ENCODE results near the gene KRTAP4-12.
"Not testable (repeated sequence)": the region's sequence is repeated elsewhere in the genome, so short reads cannot be mapped to it uniquely, and the experiment has no call there.

The KRTAP4-12 gene

GRCh38 chr17:41126412-41126811, 2.4 kb upstream of the KRTAP4-12 start:
- no peaks in the 10 kb centered on the region for H3K36me3 ChIP-seq (ENCODE audit: control insufficient read depth, insufficient read depth, low read length)
- H3K9ac ChIP-seq (ENCODE audit: low read depth, low read length), result no peak overlapping the region
- H3K27ac ChIP-seq (ENCODE audit: low read depth, low read length), result no peak overlapping the region
- H3K27me3 ChIP-seq (ENCODE audit: control insufficient read depth, insufficient read depth, low read length), result no peaks in the 10 kb centered on the region
- peaks cover 3% of the 10 kb centered on the region; the same call in 1 of the 2 replicates for H3K9me3 ChIP-seq (ENCODE audit: control insufficient read depth, insufficient read depth, low read length)
- H3K4me3 ChIP-seq (ENCODE audit: low read depth, low read length), result no peak overlapping the region
- H3K4me1 ChIP-seq (ENCODE audit: control insufficient read depth, insufficient read depth, low read length), result no peaks in the 10 kb centered on the region

GRCh38 chr17:41125064-41125463, 1.1 kb upstream of the KRTAP4-12 start:
- Histone ChIP-seq H3K27me3 (ENCODE audit: control insufficient read depth, insufficient read depth, low read length) (no peaks in the 10 kb centered on the region), H3K9me3 (ENCODE audit: control insufficient read depth, insufficient read depth, low read length) (peaks cover 3% of the 10 kb centered on the region; the same call in 1 of the 2 replicates), H3K9ac (ENCODE audit: low read depth, low read length) (no peak overlapping the region), H3K36me3 (ENCODE audit: control insufficient read depth, insufficient read depth, low read length) (no peaks in the 10 kb centered on the region), H3K4me1 (ENCODE audit: control insufficient read depth, insufficient read depth, low read length) (no peaks in the 10 kb centered on the region), H3K27ac (ENCODE audit: low read depth, low read length) (no peak overlapping the region), H3K4me3 (ENCODE audit: low read depth, low read length) (no peak overlapping the region)

GRCh38 chr17:41123292-41123990, 541 bp downstream of the KRTAP4-12 start:
- H3K27me3 ChIP-seq (ENCODE audit: control insufficient read depth, insufficient read depth, low read length); H3K4me3 ChIP-seq (ENCODE audit: low read depth, low read length); H3K27ac ChIP-seq (ENCODE audit: low read depth, low read length); H3K36me3 ChIP-seq (ENCODE audit: control insufficient read depth, insufficient read depth, low read length); H3K4me1 ChIP-seq (ENCODE audit: control insufficient read depth, insufficient read depth, low read length); H3K9me3 ChIP-seq (ENCODE audit: control insufficient read depth, insufficient read depth, low read length); H3K9ac ChIP-seq (ENCODE audit: low read depth, low read length): not testable (repeated sequence)

GRCh38 chr17:41121742-41122141, 2.2 kb downstream of the KRTAP4-12 start:
- H3K27ac ChIP-seq (ENCODE audit: low read depth, low read length), result no peak overlapping the region
- no peak overlapping the region for H3K4me3 ChIP-seq (ENCODE audit: low read depth, low read length)
- H3K36me3 ChIP-seq (ENCODE audit: control insufficient read depth, insufficient read depth, low read length), result no peaks in the 10 kb centered on the region
- H3K4me1 ChIP-seq (ENCODE audit: control insufficient read depth, insufficient read depth, low read length), result no peaks in the 10 kb centered on the region
- H3K9ac ChIP-seq (ENCODE audit: low read depth, low read length), result no peak overlapping the region
- H3K9me3 ChIP-seq (ENCODE audit: control insufficient read depth, insufficient read depth, low read length), result peaks cover 3% of the 10 kb centered on the region; the same call in 1 of the 2 replicates
- H3K27me3 ChIP-seq (ENCODE audit: control insufficient read depth, insufficient read depth, low read length), result no peaks in the 10 kb centered on the region

- H3K36me3 ChIP-seq (ENCODE audit: control insufficient read depth, insufficient read depth, low read length); H3K4me1 ChIP-seq (ENCODE audit: control insufficient read depth, insufficient read depth, low read length); H3K27me3 ChIP-seq (ENCODE audit: control insufficient read depth, insufficient read depth, low read length); H3K9ac ChIP-seq (ENCODE audit: low read depth, low read length); H3K4me3 ChIP-seq (ENCODE audit: low read depth, low read length); H3K27ac ChIP-seq (ENCODE audit: low read depth, low read length); H3K9me3 ChIP-seq (ENCODE audit: control insufficient read depth, insufficient read depth, low read length): not testable (repeated sequence)
Measured at GRCh38 chr17:41119696-41120690, 4.0 kb downstream of the KRTAP4-12 start.

GRCh38 chr17:41118721-41119120, 5.3 kb downstream of the KRTAP4-12 start:
- no peaks in the 10 kb centered on the region; the same call in 1 of the 2 replicates for H3K9me3 ChIP-seq (ENCODE audit: control insufficient read depth, insufficient read depth, low read length)
- no peak overlapping the region for H3K4me3 ChIP-seq (ENCODE audit: low read depth, low read length)
- H3K4me1 ChIP-seq (ENCODE audit: control insufficient read depth, insufficient read depth, low read length), result no peaks in the 10 kb centered on the region
- H3K36me3 ChIP-seq (ENCODE audit: control insufficient read depth, insufficient read depth, low read length), result no peaks in the 10 kb centered on the region
- no peak overlapping the region for H3K27ac ChIP-seq (ENCODE audit: low read depth, low read length)
- H3K27me3 ChIP-seq (ENCODE audit: control insufficient read depth, insufficient read depth, low read length), result no peaks in the 10 kb centered on the region
- H3K9ac ChIP-seq (ENCODE audit: low read depth, low read length), result no peak overlapping the region

- H3K4me3 ChIP-seq (ENCODE audit: low read depth, low read length); H3K27me3 ChIP-seq (ENCODE audit: control insufficient read depth, insufficient read depth, low read length); H3K9me3 ChIP-seq (ENCODE audit: control insufficient read depth, insufficient read depth, low read length); H3K36me3 ChIP-seq (ENCODE audit: control insufficient read depth, insufficient read depth, low read length); H3K9ac ChIP-seq (ENCODE audit: low read depth, low read length); H3K27ac ChIP-seq (ENCODE audit: low read depth, low read length); H3K4me1 ChIP-seq (ENCODE audit: control insufficient read depth, insufficient read depth, low read length): not testable (repeated sequence)
Measured at GRCh38 chr17:41117846-41118386, 6.1 kb downstream of the KRTAP4-12 start, which contains the start of gene KRTAP4-11. Gene KRTAP4-11, minus strand, starts transcription at chr17:41118373. Its CDS starts 58 bp downstream, at chr17:41118315.

GRCh38 chr17:41116297-41116696, 7.7 kb downstream of the KRTAP4-12 start:
- no peaks in the 10 kb centered on the region for H3K27me3 ChIP-seq (ENCODE audit: control insufficient read depth, insufficient read depth, low read length)
- no peaks in the 10 kb centered on the region for H3K4me1 ChIP-seq (ENCODE audit: control insufficient read depth, insufficient read depth, low read length)
- no peak overlapping the region for H3K27ac ChIP-seq (ENCODE audit: low read depth, low read length)
- H3K9ac ChIP-seq (ENCODE audit: low read depth, low read length), result no peak overlapping the region
- H3K9me3 ChIP-seq (ENCODE audit: control insufficient read depth, insufficient read depth, low read length), result peaks cover 22% of the 10 kb centered on the region
- no peak overlapping the region for H3K4me3 ChIP-seq (ENCODE audit: low read depth, low read length)
- no peaks in the 10 kb centered on the region for H3K36me3 ChIP-seq (ENCODE audit: control insufficient read depth, insufficient read depth, low read length)

GRCh38 chr17:41111151-41111885, 12.7 kb downstream of the KRTAP4-12 start:
- no peak overlapping the region for H3K9ac ChIP-seq (ENCODE audit: low read depth, low read length)
- no peaks in the 10 kb centered on the region for H3K27me3 ChIP-seq (ENCODE audit: control insufficient read depth, insufficient read depth, low read length)
- peaks cover 21% of the 10 kb centered on the region for H3K4me1 ChIP-seq (ENCODE audit: control insufficient read depth, insufficient read depth, low read length)
- H3K9me3 ChIP-seq (ENCODE audit: control insufficient read depth, insufficient read depth, low read length), result peaks cover 34% of the 10 kb centered on the region
- H3K36me3 ChIP-seq (ENCODE audit: control insufficient read depth, insufficient read depth, low read length), result no peaks in the 10 kb centered on the region
- H3K4me3 ChIP-seq (ENCODE audit: low read depth, low read length), result no peak overlapping the region
- H3K27ac ChIP-seq (ENCODE audit: low read depth, low read length), result no peak overlapping the region

- peaks cover 34% of the 10 kb centered on the region for H3K9me3 ChIP-seq (ENCODE audit: control insufficient read depth, insufficient read depth, low read length)
- H3K9ac ChIP-seq (ENCODE audit: low read depth, low read length); H3K27ac ChIP-seq (ENCODE audit: low read depth, low read length); H3K27me3 ChIP-seq (ENCODE audit: control insufficient read depth, insufficient read depth, low read length); H3K4me3 ChIP-seq (ENCODE audit: low read depth, low read length); H3K36me3 ChIP-seq (ENCODE audit: control insufficient read depth, insufficient read depth, low read length): not testable (repeated sequence)
- peaks cover 21% of the 10 kb centered on the region for H3K4me1 ChIP-seq (ENCODE audit: control insufficient read depth, insufficient read depth, low read length)
Measured at GRCh38 chr17:41108728-41109386, 15.1 kb downstream of the KRTAP4-12 start.
